ENCODE data around the gene FAM234A.

Gene FAM234A

DNA sequence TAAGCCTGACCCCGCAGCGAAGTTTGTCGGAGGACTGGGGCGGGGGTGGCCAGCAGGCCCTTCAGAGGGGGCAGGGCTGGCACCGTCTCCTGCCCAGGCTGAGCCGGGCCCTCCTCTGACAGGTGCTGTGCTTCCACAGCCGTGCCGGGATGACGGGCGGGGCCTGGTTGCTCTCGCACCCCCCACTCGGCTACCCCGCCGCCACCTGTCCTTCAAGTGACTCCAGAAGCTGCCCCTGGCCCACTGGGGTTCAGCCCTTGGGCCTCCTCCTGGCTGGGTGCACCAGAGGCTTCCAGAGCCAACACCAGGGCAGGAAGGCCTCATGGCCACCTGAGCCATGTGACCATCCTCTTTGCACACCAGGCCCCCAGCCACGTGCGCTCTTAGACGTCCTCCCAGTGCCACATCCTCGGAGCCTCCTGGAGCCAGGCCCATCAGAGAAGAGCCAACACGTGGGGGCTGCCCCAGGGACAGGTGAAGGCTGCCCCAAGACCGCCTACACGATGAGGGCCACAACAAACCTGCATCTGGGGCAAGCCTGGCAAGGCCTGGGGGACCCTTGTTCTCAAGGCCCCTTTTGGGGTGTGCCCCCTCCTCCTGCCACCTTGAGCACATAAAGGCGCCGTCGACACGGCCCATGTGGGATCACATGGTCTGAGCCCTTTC is 55.5 kb downstream of the FAM234A start:
- no peak for FAIRE-seq
- no peak for DNase-seq (ENCODE audit: extremely low spot score, insufficient read length, low read depth)

DNA sequence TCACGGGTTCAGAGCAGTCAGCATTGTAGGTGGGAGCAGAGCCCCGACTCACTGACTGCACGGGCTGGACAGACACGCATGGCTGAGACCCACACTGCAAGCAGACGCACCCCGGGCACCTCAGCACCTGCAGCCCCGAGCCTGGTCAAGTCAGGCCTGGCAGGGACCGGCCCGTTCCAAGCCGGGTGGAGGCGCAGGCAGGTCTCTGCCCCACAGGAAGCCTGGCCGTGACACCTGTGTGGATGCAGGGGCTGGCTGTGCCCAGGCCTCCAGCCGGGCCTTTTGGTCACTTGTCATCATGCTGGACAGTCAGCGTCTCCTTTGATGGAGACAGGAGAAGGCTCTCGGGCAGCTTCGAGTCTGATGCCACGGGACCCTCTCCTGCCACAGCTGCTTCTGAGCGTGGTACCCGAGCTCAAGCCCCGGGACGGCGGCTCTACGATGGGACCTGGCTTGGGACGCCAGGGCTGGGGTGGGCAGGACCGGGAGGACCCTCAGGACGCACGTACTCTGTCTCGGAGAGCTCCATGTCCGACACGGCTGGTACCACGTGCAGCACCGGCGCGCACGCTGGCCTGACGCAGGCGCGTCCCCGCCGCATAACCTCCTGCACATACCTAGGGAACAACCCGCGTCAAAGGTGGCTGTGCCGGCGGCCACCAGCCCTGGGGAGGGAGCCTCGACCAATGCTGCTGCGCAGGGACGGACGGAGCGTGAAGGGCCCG is 56.2 kb downstream of the FAM234A start:
- FAIRE-seq, result no peak
- no peak for DNase-seq (ENCODE audit: extremely low spot score, insufficient read length, low read depth)

DNA sequence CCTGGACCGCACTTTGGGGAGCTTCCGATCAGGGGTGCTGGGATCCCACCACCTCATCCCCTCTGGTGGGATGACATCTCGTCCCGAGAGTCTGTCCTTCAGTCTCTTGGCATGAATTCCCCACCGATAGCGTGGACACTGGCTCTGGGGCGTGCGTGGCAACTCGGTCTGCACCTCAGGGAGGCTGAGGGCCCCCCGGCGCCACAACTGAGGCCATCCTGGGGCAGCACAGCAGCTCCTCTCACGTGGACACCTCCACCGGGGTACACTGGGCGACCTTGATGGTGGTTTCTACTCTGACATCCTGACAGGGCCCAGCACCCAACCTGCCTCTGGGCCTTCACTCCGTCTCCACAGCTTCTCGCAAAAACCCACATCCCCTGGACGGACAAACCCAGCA is 56.9 kb downstream of the FAM234A start:
- DNase-seq (ENCODE audit: extremely low spot score, insufficient read length, low read depth), result no peak
- no peak for FAIRE-seq

DNA sequence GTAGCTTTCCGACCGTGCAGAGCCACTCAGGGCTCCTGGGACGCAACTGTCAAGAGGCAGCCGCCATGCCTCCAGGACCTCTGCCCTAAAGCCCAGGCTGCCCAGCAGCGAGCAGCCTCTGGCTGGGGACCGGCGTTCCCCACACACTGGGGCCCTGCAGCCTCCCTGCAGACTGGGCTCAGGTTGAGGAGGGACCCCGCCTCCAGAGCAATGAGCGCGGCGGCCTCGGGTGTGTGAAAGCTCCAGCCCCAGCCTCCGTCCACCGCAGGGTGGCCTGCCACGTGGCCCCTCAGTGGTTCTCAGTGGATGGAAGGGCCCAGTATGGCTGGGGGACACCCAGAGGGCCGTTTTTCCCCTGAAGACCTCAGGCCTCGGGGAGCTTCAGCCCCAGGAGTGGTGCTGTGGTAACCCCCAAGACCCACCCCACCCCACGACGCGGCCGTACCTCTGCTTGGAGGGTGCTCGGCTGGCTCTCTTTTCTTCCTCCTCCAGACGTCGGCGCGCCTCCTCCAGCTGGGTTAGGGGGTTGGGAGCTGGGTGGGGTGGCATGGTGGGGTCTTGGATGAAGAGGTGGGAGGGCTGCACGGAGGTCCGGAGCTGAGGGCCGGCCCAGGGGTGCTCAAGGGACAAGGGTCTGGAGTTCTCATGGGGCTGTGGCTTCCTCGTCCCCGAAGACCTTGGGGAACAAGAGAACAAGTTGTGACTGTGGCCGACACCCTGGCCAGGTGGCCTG is 58.6 kb downstream of the FAM234A start:
- DNase-seq (ENCODE audit: extremely low spot score, insufficient read length, low read depth) (no peak), FAIRE-seq (no peak)

DNA sequence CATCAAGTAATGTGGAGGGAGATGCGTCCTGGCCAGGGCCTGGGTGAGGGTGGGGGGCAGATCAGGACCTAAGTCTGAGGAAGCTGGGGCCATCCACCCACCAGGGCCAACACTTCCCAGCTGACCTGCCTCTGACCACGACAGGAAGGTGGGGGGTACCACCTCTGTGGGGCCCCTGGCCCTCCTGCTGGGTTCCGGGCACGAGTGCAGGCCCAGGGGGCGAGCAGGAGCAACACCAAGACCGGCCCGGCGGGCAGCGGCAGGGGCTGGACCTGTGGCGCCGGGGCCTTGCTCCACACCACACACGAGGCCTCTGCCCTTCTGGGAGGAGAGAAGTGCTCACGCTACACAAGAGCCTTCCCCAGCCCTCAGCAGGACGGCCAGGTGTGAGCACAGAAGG is 61.7 kb downstream of the FAM234A start:
- no peak for FAIRE-seq
- DNase-seq (ENCODE audit: extremely low spot score, insufficient read length, low read depth), result no peak

DNA sequence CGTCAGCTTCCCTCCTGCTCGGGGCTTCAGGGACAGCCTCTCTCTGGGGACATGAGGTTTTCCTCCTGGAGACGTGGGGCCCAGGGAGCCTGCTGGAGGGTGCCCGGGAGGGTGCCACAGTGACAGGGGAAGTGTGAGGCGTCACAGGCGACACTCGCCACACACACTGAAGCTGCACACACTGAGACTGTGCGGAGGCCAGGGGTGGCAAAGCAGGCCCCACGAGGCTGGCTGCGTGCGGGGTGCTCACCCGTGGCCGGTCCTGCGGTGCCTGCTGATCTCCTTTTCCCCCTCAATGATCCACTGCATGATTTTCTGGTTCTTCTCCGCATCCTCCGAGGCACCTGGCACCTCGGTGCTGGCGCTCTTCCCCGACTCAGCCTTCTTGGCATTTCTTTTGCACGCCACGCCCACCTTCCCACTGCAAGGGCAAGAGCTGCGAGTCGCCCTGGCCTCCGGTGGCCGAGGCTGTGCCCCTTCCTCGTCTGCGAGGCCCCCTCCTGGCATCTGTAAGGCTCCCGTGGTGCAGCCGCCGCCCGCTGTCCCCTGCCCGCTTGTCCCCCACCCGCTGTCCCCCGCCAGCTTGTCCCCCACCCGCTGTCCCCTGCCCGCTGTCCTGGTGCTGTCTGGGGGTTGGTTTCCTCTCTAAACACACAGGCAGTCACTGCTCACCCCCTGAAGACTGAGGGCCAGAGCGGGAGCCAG is 62.3 kb downstream of the FAM234A start:
- FAIRE-seq (no peak), DNase-seq (ENCODE audit: extremely low spot score, insufficient read length, low read depth) (no peak)

DNA sequence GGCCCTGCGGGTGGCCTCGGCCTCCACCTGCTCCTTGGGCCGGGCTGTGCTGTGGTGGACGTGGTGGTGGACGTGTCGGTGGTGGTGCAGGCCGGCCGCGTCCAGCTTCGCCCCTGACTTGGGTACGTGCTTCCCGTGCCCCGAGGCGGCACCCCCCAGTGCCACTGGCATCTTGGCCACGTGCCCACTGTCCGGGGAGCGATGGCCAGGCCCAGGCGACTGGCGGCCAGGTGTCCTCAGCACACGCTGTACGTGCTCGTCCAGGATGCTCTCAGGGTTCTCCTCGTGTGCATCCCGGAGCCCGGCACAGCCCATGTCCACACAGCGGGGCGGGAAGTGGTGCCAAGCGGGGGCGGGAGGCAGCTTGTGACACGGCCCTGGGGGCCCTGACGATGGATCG is 63.2 kb downstream of the FAM234A start:
- DNase-seq (ENCODE audit: extremely low spot score, insufficient read length, low read depth), result no peak
- FAIRE-seq, result no peak

DNA sequence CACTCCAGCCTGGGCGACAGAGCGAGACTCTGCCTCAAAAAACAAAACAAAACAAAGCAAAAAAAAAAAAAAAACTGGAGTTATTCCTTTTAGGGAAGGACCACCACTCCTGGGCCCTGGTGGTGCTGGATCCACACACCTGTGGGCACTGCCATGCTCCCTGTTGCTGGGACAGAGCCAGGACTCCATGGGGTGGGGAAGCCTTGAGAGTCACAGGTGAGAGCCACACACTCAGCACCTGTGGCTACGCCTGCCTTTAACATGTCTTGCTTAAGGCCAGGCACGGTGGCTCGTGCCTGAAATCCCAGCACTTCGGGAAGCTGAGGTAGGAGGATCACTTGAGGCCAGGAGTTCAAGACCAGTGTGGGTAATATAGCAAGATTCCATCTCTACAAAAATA is 66.6 kb downstream of the FAM234A start:
- no peak for FAIRE-seq
- no peak for DNase-seq (ENCODE audit: extremely low spot score, insufficient read length, low read depth)

DNA sequence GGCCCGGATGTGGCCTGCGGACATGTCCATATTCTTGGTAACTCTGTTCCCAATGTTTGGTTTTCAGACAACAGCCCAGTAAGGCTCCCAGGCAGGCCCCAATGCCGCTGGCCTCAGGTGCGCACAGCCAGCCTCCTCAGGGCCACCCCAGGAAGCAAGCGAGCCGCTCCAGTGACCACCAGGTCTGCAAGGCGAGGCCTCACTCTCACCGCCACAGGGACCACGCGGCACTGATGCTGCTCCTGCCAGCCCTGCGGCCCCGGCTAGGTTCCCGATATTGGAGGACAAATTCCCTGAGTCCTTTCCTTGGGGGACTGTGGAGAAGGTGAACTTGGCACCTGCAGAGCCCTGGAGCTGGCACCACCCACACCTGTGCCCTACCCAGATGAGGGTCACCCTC is 67.3 kb downstream of the FAM234A start:
- DNase-seq (ENCODE audit: extremely low spot score, insufficient read length, low read depth), result no peak
- FAIRE-seq, result no peak

DNA sequence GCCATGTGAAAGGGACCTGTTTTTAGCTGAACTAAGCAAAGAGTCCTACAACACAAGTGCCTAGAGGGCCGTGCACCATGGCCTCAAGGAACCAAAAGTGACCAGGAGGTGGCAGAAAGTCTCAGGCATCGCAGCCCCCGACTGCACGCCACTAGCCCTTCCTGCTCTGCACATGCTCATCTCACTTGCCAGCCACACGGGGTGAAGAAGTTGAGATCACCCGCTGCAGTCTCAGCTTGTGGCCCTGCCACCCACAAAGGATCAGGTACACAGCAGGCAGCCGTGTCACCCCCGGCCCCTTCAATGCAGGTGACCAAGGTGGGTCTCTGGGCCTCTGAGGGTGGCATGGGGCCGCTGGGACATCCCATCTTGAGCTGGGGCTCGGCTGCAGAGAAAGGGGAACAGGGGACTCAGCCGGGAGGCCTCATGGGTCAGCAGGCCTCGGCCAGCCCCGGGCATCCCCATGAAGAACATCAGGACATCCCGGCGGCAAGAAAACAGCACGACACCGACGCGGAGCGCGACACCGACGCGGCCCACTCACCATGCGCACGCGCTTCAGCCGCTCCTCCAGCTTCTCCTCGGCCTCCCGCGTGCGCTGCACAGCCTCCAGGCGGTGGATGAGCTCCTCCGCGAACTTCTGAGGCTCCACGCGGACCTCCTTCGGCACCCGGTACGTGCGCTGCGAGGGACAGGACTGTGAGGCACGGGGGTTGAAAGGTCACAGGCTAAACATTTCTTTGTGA is 69.3 kb downstream of the FAM234A start:
- FAIRE-seq (no peak), DNase-seq (ENCODE audit: extremely low spot score, insufficient read length, low read depth) (no peak)

DNA sequence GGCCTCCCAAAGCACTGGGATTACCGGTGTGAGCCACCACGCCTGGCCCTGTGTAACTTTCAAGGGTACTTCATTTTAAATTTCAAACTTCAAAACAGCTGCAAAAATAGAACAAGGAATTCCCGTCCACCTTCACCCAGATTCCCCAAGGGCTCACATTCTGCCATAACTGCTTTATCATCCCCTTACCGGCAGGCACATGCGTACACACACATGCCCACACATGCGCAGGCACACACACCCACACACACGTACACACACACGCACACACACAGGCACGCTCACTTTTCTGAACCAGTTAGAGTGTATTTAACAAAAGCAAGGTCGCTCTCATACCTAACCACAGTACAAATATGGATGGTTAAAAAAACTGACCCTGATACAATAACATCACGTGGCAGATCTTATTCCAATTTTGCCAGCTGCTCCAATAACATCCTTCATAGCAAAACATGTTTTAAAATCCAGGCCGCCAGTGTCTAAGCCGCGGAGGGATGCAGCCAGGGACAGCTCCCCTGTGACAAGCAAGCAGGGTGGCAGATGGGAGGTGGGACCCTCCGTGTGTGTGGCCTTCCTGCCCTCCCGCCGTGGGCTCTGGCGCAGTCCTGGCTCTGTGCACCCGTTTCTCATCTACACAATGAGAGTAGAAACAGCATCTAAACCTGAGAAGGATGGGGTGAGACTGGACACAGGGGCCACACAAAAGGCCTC is 71.5 kb downstream of the FAM234A start:
- FAIRE-seq (no peak), DNase-seq (ENCODE audit: extremely low spot score, insufficient read length, low read depth) (no peak)

DNA sequence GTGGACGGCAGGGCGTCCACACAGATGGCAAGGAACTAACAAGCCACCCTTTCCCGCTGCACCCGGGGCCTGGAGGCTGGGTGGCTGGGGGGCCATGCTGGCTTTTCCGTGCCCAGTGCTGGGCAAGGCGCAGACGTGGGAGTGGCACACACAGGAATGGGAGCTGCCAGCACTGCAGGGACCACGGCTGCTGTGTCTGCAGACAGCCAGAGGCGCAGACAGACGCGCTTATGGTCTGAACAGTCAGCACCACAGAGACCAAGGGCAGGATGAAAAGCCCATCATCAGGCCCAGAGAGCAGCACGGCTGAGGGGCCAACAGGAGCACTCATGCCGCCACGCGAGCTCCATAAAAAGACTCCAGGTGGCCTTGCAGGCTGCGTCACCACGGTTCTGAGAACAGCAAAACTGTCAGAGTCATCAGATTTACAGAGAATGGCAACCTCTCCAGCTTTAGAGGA is 72.3 kb downstream of the FAM234A start:
- FAIRE-seq (no peak), DNase-seq (ENCODE audit: extremely low spot score, insufficient read length, low read depth) (no peak)

DNA sequence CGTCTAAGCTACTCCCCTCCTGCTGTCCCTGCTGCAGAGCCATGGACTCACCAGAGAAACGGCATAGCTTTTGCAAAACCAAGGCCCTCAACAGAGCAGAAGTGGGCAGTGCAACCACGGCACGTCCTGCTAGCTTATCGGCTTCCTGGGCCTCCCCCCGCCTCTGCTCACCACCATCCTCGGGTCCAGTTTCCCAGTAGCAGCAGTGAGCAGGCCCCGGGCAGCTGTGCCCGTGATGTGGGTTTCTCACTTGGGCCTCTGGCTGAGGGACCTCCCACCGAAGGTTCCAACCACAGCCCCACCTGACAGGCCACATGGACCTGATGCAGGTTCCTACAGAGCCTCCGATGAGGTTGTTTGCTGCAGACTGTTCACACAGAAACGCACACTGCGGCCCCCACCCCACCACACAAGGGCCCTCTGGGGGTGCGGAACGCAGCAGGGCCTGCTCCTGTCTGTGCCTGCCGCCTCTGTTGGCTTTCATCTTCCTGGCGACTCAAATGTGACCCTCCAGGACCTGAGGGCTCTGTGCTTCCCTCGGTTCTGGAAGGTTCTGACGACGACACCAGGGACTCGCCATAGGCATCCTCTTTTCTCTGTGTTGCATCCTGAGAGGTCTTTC is 73.2 kb downstream of the FAM234A start:
- no peak for FAIRE-seq
- no peak for DNase-seq (ENCODE audit: extremely low spot score, insufficient read length, low read depth)

DNA sequence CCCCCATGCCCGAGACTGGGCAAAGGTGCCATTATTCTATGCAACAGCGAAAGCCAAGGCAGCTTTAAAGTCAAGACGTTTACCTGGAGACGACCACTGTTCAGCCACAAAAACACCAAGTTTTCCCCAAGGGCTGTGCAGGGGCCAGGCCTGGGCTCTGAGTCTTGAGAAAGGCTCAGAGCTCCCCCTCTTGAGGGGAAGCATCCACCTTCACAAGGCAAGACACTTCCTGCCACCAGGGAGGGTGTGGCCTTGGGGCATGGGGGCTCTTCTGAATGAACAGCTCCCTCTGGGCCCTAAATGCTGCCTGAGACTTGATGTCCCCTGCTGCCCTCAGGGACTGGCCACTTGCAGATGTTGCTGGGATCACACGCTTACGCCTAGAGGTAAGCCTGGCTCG is 74.9 kb downstream of the FAM234A start:
- no peak for FAIRE-seq
- DNase-seq (ENCODE audit: extremely low spot score, insufficient read length, low read depth), result no peak

DNA sequence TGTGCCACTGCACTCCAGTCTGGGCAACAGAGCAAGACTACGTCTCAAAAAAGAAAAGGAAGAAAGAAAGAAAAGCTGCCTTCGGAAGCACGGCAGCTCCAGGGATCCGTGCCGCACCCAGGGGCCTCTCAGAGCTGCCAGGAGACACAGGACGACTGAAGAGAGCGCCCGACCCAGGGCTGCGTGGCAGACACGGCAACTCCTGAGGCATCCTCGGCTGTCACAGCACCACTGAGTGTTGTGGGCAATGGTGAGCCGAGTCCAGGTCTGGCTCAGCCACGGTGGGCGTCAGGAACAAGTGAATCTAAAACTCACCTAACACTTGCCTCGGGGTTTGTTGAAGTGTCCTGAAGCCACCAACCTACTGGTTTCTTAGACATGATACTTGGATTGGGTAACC is 77.1 kb downstream of the FAM234A start:
- FAIRE-seq (no peak), DNase-seq (ENCODE audit: extremely low spot score, insufficient read length, low read depth) (no peak)

DNA sequence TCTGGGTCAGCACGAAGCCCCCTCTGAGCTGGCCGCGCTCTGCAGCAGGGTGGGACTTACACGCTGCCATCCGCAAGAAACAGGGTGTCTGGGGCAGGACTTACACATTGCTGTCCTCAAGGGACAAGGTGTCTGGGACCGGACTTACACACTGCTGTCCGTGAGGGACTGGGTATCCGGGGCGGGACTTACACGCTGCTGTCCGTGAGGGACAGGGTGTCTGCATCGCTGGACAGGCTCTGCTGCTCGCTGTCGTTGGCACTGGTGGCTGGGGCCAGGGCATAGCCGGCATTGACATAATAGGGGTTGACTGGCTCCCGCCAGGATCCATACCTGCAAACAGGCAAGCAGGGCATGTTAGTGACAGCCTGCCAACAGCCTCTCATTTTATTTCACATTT is 79.7 kb downstream of the FAM234A start:
- DNase-seq (ENCODE audit: extremely low spot score, insufficient read length, low read depth) (no peak), FAIRE-seq (no peak)

DNA sequence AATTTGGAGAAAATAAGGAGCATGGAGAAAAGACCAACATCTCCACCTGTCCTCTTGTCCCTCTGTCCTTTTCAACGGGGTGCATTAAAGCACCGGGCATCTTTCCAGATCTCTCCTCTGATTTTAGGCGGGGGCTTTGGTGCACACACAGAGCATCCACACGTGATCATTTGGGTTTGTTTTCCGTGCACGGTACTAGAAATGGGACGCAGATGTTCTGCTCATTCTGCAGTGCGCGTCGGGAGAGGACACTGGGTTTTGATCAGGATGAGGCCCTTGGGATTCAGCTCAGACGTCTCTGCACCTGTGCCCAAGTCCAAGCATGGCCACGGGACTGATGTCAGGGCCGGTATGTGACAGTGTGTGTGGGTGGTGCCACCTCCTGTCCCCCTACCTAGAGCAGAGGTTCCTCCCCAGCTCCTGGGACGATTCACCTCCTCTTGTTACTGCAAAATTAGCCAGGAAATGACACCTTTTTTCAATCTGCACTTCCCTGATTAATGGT is 80.2 kb downstream of the FAM234A start:
- no peak for DNase-seq (ENCODE audit: extremely low spot score, insufficient read length, low read depth)
- FAIRE-seq, result no peak
